HUES6 (cell line): Measurements from ENCODE around the gene VCX.
"Not testable (repeated sequence)": the region's sequence is repeated elsewhere in the genome, so short reads cannot be mapped to it uniquely, and the experiment has no call there.

Experiments used
- H3K27ac ChIP-seq: 2 replicates; pipeline ENCODE4 v1.7.0; 2013; ENCODE audit warnings: low read depth, mild to moderate bottlenecking, low read length, inconsistent platforms
- H3K27me3 ChIP-seq: 2 replicates; pipeline ENCODE4 v1.6.1; 2013; ENCODE audit warnings: low read length; ENCODE audit not compliant: control insufficient read depth, insufficient read depth
- H3K36me3 ChIP-seq: 2 replicates; pipeline ENCODE4 v1.6.1; 2013; ENCODE audit warnings: low read length; ENCODE audit not compliant: control insufficient read depth, insufficient read depth
- H3K4me1 ChIP-seq: 2 replicates; pipeline ENCODE4 v1.6.1; 2013; ENCODE audit warnings: low read length; ENCODE audit not compliant: control insufficient read depth, insufficient read depth
- H3K4me3 ChIP-seq: 2 replicates; pipeline ENCODE4 v1.5.1; 2013; ENCODE audit warnings: low read depth, low read length
- H3K9ac ChIP-seq: one replicate; pipeline ENCODE4 v1.6.1; 2013; ENCODE audit warnings: mild to moderate bottlenecking, low read length
- H3K9me3 ChIP-seq: 2 replicates; pipeline ENCODE4 v1.6.1; 2013; ENCODE audit warnings: low read depth, low read length; ENCODE audit not compliant: control insufficient read depth, insufficient read depth

Gene VCX

DNA sequence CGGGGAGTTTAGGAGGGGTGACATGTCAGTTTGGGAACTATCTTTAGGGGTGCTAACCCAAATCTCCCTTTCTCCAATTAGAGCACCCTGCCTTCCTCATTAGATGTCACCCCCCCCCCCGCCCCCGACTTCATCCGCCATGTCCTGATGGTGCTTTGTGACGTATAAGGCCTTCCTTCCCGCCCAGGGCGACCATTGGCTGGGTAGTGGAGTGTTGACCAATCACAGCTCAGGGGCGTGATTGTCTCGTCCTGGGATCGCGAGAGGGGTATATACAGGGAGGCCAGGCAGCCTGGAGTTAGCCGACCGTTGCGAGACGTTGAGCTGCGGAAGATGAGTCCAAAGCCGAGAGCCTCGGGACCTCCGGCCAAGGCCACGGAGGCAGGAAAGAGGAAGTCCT lies at the start of gene VCX:
TSS of gene VCX (plus strand) at position 301 of the 400 bp plus-strand sequence. CDS start at position 334, 33 bp downstream.
- not testable (repeated sequence) for H3K27me3 ChIP-seq, H3K4me3 ChIP-seq, H3K9me3 ChIP-seq, H3K27ac ChIP-seq, H3K9ac ChIP-seq, H3K36me3 ChIP-seq, H3K4me1 ChIP-seq

DNA sequence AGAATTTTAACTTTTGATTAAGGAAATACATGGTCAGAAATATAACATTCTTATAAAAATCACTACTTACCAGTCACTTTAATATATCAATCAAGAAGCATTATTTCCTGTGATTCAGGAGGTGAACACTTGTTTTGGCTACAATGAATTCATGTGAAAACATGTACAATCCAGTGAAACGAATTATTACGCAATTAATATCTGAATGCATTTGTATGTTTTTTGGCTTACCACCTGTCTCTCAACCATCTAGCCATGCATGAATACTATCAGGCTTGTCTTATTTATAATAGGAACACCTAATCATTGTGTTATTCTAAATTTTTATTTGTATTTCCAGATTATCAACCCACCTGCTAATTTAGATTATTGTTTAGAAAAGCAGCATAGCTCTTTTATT lies 44.6 kb upstream of the VCX start:
- Histone ChIP-seq H3K9ac (no peak overlapping the region), H3K27ac (no peak overlapping the region), H3K4me1 (no peaks in the 10 kb centered on the region), H3K36me3 (no peaks in the 10 kb centered on the region), H3K9me3 (no peaks in the 10 kb centered on the region), H3K27me3 (peaks cover 3% of the 10 kb centered on the region; the same call in 1 of the 2 replicates), H3K4me3 (no peak overlapping the region)

DNA sequence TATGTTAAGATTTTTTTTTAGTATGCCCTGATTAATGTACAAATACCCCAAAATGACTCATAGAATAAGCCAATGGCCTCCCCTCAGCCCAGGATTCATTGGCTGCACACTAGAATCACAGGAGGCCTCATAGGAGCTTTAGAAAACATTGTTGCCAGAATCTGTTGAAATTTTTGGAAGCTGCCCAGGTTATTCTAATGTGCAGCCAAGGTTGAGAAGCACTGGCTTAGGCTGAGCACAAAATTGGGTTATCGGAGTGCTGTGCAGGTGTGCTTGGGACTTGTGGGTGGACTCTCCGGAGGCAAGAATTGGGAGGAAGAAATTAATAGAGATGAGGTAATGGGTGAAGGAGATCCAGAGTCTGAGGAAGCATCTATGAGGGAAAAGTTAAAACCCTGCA lies 41.3 kb upstream of the VCX start:
- Histone ChIP-seq H3K36me3 (no peaks in the 10 kb centered on the region), H3K9ac (no peak overlapping the region), H3K9me3 (no peaks in the 10 kb centered on the region), H3K4me3 (no peak overlapping the region), H3K27me3 (no peaks in the 10 kb centered on the region; the same call in 1 of the 2 replicates), H3K27ac (no peak overlapping the region), H3K4me1 (no peaks in the 10 kb centered on the region)

DNA sequence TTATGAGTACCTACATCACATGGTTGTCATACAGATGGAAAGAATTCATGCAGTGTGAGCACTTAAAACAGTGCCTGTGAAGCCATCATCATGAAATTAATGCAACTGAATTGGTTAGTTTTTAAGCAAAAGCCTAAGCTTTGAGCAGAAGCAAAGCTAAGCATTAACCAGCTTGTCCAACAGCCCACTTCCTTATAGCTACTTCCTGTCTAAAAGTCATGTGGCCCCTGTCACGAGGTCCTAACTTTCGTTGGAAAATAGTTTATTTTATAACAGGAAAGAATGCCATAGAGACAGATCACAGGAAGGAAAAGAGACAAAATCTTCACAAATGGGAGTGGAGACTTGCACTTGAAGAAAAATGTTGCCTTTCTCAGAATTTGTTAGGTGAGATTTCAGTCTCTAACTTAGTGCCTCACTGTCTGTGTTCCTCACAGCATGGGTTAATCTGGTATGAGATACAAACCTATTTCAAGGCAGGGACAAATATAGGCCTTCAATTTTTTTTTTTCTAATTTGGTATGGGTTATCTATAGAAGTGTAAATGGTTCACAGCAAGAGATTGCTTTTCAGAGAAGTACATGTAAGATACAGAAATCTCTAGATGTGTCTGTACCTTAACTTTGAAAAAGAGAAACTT lies 27.7 kb upstream of the VCX start:
- H3K27me3 ChIP-seq = peaks cover 33% of the 10 kb centered on the region; the same call in 1 of the 2 replicates
- no peaks in the 10 kb centered on the region for H3K9me3 ChIP-seq
- no peaks in the 10 kb centered on the region for H3K4me1 ChIP-seq
- no peak overlapping the region for H3K9ac ChIP-seq
- H3K36me3 ChIP-seq = no peaks in the 10 kb centered on the region
- no peak overlapping the region for H3K4me3 ChIP-seq
- no peak overlapping the region for H3K27ac ChIP-seq

DNA sequence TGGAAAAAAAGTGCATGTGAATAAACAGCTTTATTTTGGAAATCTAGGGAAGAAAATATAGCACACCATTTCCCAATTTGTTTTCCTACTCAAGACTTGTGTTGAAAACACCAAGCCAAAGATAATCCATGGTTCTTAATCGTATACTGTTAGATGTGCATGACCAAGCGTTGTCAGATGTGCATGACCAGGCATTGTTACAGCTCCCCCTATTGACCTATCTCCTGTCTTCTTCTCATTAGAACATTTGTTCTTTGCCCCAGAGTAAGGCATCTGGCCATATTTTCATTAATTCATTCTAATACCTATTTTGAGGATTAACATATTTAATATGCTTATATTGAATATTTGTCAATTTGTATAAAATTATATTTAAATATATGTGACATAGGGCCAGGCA lies 14.4 kb upstream of the VCX start:
- Histone ChIP-seq H3K36me3 (no peaks in the 10 kb centered on the region), H3K9ac (no peak overlapping the region), H3K9me3 (no peaks in the 10 kb centered on the region), H3K4me3 (no peak overlapping the region), H3K4me1 (no peaks in the 10 kb centered on the region), H3K27ac (no peak overlapping the region), H3K27me3 (no peaks in the 10 kb centered on the region; the same call in 1 of the 2 replicates)

DNA sequence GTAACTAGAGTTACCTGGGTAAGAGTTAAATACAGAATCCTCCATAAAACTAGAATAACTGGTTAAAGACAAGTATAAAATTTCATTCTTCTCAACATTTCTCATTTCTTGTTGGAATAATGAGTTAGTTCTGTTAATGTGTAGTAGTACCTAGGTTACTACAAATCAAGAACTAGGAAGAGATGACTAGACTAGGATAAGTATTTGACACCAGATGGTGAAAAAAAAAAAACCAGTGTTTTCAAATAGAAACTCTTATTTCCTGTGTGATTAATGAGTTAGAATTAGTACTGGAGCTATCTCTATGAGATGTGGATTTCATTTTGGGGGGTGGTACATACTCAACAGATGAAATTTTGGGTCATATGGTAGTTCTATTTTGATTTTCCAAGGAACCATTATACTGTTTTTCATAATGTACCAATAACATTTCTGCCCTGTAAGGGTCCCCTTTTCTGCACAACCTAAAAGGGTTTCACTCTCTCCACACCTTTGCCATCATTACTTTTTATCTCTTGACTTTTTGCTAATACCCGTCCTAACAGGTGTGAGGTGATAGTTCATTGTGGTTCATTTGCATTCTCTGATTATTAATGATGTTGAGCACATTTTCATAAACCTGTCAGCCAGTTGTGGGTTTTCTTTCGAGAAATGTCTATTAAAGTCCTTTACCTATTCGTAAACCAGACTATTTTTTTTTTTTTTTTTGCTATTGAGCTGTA lies 1.7 kb upstream of the VCX start:
- H3K27ac ChIP-seq = no peak overlapping the region
- no peaks in the 10 kb centered on the region for H3K36me3 ChIP-seq
- no peak overlapping the region for H3K4me3 ChIP-seq
- no peaks in the 10 kb centered on the region for H3K4me1 ChIP-seq
- no peak overlapping the region for H3K9ac ChIP-seq
- H3K9me3 ChIP-seq = no peaks in the 10 kb centered on the region
- no peaks in the 10 kb centered on the region for H3K27me3 ChIP-seq

DNA sequence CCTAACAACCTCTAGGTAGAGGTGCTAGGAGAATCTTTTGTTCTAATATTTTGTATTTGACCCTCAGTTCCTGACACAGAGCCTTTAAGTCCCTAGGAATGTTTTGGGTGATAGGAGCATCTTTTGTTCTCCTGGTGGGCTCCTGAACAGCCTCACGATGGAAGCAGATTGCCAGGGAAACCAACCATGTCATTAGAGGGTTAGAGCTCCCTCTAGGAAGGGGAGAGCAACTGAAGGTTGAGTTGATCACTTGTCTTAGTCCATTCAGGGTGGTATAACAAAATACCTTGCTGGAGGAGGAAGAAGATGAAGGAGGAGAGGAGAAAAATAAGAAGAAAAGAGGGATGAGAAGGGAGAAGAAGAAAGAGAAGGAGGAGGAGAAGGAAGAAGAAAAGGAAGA lies 9.2 kb downstream of the VCX start:
- H3K9me3 ChIP-seq = no peaks in the 10 kb centered on the region
- H3K27me3 ChIP-seq = no peaks in the 10 kb centered on the region
- H3K4me3 ChIP-seq = no peak overlapping the region
- H3K9ac ChIP-seq = no peak overlapping the region
- no peak overlapping the region for H3K27ac ChIP-seq
- H3K4me1 ChIP-seq = no peaks in the 10 kb centered on the region
- H3K36me3 ChIP-seq = no peaks in the 10 kb centered on the region

DNA sequence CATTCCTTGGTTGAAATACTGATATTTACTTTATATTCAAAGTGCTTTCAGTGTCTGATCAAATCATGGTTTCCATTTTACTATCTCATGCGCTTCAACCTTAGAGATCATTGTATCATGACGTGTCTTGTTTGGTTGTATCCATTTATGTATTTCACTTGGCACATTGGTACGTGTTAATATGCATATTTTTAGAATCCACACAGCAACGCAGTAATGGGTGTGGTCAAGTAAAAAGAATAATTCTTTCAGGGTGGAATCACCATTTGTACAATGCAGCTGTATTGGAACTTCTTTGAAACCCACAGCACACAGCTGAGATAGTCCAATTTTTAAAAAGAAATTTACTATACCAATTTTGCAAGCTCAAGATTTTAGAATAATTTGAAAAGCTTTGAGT lies 29.1 kb downstream of the VCX start:
- Histone ChIP-seq H3K27me3 (no peaks in the 10 kb centered on the region; the same call in 1 of the 2 replicates), H3K27ac (no peak overlapping the region), H3K4me1 (no peaks in the 10 kb centered on the region), H3K36me3 (no peaks in the 10 kb centered on the region), H3K4me3 (no peak overlapping the region), H3K9ac (no peak overlapping the region), H3K9me3 (0 out of 2 replicates have a peak, but pooled peaks cover 3% of the 10 kb centered on the region)

DNA sequence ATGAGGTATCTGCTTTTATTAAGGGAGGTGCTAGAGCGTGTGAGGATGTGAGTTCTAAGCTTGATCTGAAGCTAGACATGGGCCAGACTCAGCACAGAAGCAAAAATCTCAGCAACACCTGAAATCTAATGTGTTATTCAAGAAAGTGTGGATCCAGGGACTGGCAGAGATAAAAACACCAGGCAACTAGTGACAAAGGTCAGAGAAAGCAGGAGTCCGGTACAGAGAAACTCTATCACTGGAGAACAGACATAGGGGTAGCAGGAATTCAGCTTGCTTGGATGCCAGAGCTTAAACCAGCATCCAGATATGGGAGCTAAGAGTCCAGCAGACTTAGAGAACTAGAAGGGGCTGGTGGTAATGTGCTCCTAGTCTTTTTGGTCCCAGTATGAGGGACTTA lies 34.0 kb downstream of the VCX start:
- Histone ChIP-seq H3K9me3 (no peaks in the 10 kb centered on the region), H3K27ac (no peak overlapping the region), H3K9ac (no peak overlapping the region), H3K4me1 (no peaks in the 10 kb centered on the region), H3K4me3 (no peak overlapping the region), H3K27me3 (no peaks in the 10 kb centered on the region), H3K36me3 (no peaks in the 10 kb centered on the region)

DNA sequence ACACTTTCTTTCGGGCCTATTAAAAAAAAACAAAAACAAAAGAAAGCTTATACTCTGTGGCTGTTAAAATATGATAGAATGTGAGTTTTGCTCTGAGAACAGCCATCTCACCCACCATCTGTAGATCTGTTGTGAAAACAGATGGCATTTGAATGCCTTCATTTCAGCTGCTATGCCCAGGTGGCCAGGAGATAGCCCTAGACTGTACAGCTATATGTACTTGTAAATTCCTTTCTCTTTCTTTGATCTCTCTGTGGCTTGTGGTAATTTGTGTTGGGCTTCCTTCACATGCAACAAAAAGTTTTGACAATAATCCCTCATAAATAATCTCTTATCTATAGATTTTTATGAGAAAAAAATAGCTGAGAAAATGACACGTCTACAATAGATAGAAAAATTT lies 46.2 kb downstream of the VCX start:
- Histone ChIP-seq H3K9ac (no peak overlapping the region), H3K9me3 (no peaks in the 10 kb centered on the region), H3K27me3 (peaks cover 4% of the 10 kb centered on the region; the same call in 1 of the 2 replicates), H3K4me1 (no peaks in the 10 kb centered on the region), H3K27ac (no peak overlapping the region), H3K4me3 (no peak overlapping the region), H3K36me3 (no peaks in the 10 kb centered on the region)

DNA sequence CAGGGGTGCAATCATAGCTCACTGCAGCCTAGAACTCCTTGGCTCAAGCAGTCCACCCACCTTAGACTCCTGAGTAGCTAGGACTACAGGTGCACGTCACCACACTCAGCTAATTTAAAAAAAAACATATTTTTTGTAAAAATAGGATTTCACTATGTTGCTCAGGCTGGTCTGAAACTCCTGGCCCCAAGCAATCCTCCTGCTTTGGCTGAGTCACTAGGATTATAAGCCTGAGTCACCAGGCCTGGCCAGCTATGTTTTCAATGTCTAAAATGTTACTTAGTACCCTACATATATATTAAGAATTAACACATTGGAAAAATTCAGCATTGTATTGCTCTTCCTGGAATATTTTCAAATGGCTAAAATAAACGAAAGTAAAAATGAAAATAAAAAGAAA lies 46.7 kb downstream of the VCX start:
- H3K4me1 ChIP-seq = no peaks in the 10 kb centered on the region
- no peak overlapping the region for H3K9ac ChIP-seq
- H3K27me3 ChIP-seq = peaks cover 4% of the 10 kb centered on the region; the same call in 1 of the 2 replicates
- no peak overlapping the region for H3K4me3 ChIP-seq
- no peak overlapping the region for H3K27ac ChIP-seq
- no peaks in the 10 kb centered on the region for H3K36me3 ChIP-seq
- H3K9me3 ChIP-seq = no peaks in the 10 kb centered on the region
